ENCODE data around the gene CCR2.

CCR2 gene

DNA sequence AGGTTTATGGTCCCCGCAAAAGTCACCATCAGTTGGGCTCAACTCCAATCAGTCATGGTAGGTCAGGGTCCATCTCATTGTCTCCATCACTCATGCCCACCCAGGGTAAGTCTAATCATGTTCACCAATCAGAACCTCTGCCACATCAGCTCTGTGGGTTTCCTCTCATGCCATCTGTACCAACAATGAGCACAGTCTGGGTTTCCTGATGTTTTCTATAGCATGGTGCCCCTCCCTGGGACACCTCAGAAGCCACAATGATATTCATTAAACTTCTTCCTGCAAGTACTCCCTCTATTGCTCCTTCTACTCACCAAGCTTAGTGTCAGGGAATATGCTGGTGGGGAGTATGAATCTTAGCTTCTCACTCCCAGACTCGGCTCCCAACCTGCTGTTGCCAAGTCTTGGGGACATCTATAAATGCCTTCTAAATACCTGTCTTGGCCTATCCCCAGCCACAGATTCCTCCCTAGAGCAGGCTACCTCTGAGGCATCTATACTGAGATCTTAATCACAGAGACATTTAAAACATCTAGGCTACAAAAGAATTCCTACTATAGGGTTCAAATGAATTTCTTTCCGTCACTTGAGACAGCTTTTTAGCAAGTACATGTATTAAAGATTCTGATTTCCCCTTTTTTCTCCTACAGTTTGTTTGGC, 5.0 kb upstream of the CCR2 start:
- Histone ChIP-seq H3K9ac (peak overlapping the region in 6 of 11 experiments; percentile 19 to 53 (median 45); a peak in 10 of 22 replicates), H3K27me3 (no peaks in the 10 kb centered on the region), H3K4me2 (peak overlapping the region; percentile 73 to 92 (median 86)), H3K4me1 (peaks cover 36 to 60% (median 48%) of the 10 kb centered on the region in 10 experiments), H4K20me1 (no peaks in the 10 kb centered on the region), H3K27ac (peak overlapping the region in 10 of 11 experiments; percentile 26 to 72 (median 65); a peak in 18 of 22 replicates), H3K9me3 (replicated peaks in 1 of 11) (peaks cover 16 to 30% (median 22%) of the 10 kb centered on the region in 11 experiments), H3K4me3 (peak overlapping the region in 5 of 10 experiments; percentile 1 to 37 (median 22); a peak in 1 of 20 replicates), H3K36me3 (no peaks in the 10 kb centered on the region)
- TF ChIP-seq Cebpa-rat (IDR thresholded peaks at IDR 0.05), result no peak

GRCh38 chr3:46349484-46350261, 4.2 kb upstream of the CCR2 start:
- H3K36me3 ChIP-seq, result no peaks in the 10 kb centered on the region
- TF ChIP-seq Cebpa-rat (IDR thresholded peaks at IDR 0.05), result peak in 2 of 11 experiments; percentile 20 to 23; a peak in 1 of 22 replicates
- peak overlapping the region; percentile 26 to 72 (median 62); a peak in 21 of 22 replicates for H3K27ac ChIP-seq

GRCh38 chr3:46350262-46350565, 3.7 kb upstream of the CCR2 start:
- Histone ChIP-seq H3K9me3 (replicated peaks in 1 of 11) (peaks cover 11 to 22% (median 18%) of the 10 kb centered on the region in 11 experiments), H3K4me1 (peaks cover 41 to 73% (median 56%) of the 10 kb centered on the region in 10 experiments), H4K20me1 (no peaks in the 10 kb centered on the region), H3K36me3 (no peaks in the 10 kb centered on the region), H3K27me3 (no peaks in the 10 kb centered on the region), H3K4me3 (peak overlapping the region in 6 of 10 experiments; percentile 5 to 36 (median 17); a peak in 7 of 20 replicates), H3K9ac (peak overlapping the region in 7 of 11 experiments; percentile 19 to 53 (median 46); a peak in 10 of 22 replicates), H3K27ac (peak overlapping the region; percentile 26 to 72 (median 62); a peak in 21 of 22 replicates), H3K4me2 (peak overlapping the region; percentile 73 to 92 (median 86))
- TF ChIP-seq Cebpa-rat (IDR thresholded peaks at IDR 0.05), result no peak

More at GRCh38 chr3:46349484-46350261, 4.2 kb upstream of the CCR2 start:
- Histone ChIP-seq H4K20me1 (no peaks in the 10 kb centered on the region), H3K4me3 (peak overlapping the region in 6 of 10 experiments; percentile 10 to 37 (median 26); a peak in 8 of 20 replicates), H3K27me3 (no peaks in the 10 kb centered on the region), H3K4me2 (peak overlapping the region; percentile 73 to 92 (median 86)), H3K9me3 (replicated peaks in 1 of 11) (peaks cover 14 to 24% (median 20%) of the 10 kb centered on the region in 11 experiments), H3K9ac (peak overlapping the region in 7 of 11 experiments; percentile 19 to 53 (median 46); a peak in 12 of 22 replicates), H3K4me1 (peaks cover 41 to 68% (median 54%) of the 10 kb centered on the region in 10 experiments)

- Histone ChIP-seq H3K4me3 (no peak overlapping the region), H3K27ac (no peak overlapping the region), H3K9ac (no peak overlapping the region), H3K36me3 (no peaks in the 10 kb centered on the region), H3K4me2 (peak overlapping the region; percentile 73 to 92 (median 86); a peak in 21 of 22 replicates), H3K27me3 (no peaks in the 10 kb centered on the region), H3K4me1 (peaks cover 41 to 87% (median 57%) of the 10 kb centered on the region in 10 experiments), H3K9me3 (replicated peaks in 1 of 11) (peaks cover 10 to 16% (median 12%) of the 10 kb centered on the region in 11 experiments), H4K20me1 (no peaks in the 10 kb centered on the region)
- TF ChIP-seq Cebpa-rat (IDR thresholded peaks at IDR 0.05), result no peak
Observed at GRCh38 chr3:46351646-46352045, 2.3 kb upstream of the CCR2 start.

DNA sequence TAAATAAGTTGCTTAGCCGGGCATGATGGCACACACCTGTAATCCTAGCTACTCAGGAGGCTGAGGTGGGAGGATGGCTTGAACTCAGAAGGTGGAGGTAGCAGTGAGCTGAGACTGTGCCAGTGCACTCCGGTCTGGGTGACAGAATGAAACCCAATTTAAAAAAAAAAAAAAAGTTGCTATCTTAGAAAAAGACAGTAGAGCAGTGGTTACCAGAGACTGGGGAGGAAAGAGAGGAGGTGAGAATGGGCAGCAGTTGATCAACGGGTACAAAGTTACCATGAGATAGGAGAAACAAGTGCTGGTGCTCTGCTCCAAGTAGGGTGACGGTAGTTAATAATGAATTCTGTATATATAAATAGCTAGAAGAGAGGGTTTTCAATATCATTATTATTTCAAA, 821 bp upstream of the CCR2 start:
- peaks cover 0 to 2% (median 0%) of the 10 kb centered on the region in 11 experiments; a peak in 4 of 22 replicates for H3K9me3 ChIP-seq (replicated peaks in 1 of 11)
- H3K36me3 ChIP-seq, result peaks cover 0 to 6% (median 0%) of the 10 kb centered on the region in 11 experiments; a peak in 4 of 22 replicates
- H4K20me1 ChIP-seq, result no peaks in the 10 kb centered on the region
- H3K4me2 ChIP-seq, result peak overlapping the region in 6 of 11 experiments; percentile 5 to 92 (median 78); a peak in 7 of 22 replicates
- H3K9ac ChIP-seq, result no peak overlapping the region
- no peak overlapping the region for H3K4me3 ChIP-seq
- H3K27me3 ChIP-seq, result no peaks in the 10 kb centered on the region
- peaks cover 41 to 95% (median 57%) of the 10 kb centered on the region in 10 experiments for H3K4me1 ChIP-seq
- TF ChIP-seq Cebpa-rat (IDR thresholded peaks at IDR 0.05), result no peak
- H3K27ac ChIP-seq, result no peak overlapping the region

DNA sequence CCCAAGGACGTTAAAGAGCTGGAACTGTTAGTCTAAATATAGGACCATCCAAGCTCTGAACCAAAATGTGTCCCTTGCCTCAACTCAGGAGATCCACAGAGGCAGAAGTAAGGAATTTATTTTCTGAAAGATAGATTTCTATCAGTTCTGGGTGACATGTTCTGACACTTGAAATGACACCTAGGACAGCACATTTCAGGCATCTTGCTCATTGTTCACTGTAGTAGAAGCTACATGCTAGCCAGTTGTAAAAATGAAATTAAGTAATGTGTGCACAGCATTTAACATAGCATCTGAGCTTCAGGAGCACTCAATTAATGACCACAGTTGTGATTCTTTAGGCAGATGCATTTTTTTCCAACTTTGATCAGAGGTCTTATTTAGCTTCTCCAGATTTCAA, 567 bp downstream of the CCR2 start:
- no peaks in the 10 kb centered on the region for H3K9me3 ChIP-seq (replicated peaks in 1 of 11)
- peak overlapping the region in 10 of 11 experiments; percentile 20 to 92 (median 65); a peak in 19 of 22 replicates for H3K4me2 ChIP-seq
- peak overlapping the region in 3 of 10 experiments; percentile 17 to 59 (median 23); a peak in 7 of 20 replicates for H3K4me3 ChIP-seq
- H3K27me3 ChIP-seq, result no peaks in the 10 kb centered on the region
- H3K9ac ChIP-seq, result peak overlapping the region in 3 of 11 experiments; percentile 19 to 51 (median 38); a peak in 4 of 22 replicates
- TF ChIP-seq Cebpa-rat (IDR thresholded peaks at IDR 0.05), result no peak
- H3K4me1 ChIP-seq, result peaks cover 32 to 91% (median 48%) of the 10 kb centered on the region in 10 experiments
- peak overlapping the region in 4 of 11 experiments; percentile 2 to 60 (median 33); a peak in 7 of 22 replicates for H3K27ac ChIP-seq
- no peaks in the 10 kb centered on the region for H4K20me1 ChIP-seq
- peaks cover 0 to 9% (median 0%) of the 10 kb centered on the region in 11 experiments; a peak in 4 of 22 replicates for H3K36me3 ChIP-seq

DNA sequence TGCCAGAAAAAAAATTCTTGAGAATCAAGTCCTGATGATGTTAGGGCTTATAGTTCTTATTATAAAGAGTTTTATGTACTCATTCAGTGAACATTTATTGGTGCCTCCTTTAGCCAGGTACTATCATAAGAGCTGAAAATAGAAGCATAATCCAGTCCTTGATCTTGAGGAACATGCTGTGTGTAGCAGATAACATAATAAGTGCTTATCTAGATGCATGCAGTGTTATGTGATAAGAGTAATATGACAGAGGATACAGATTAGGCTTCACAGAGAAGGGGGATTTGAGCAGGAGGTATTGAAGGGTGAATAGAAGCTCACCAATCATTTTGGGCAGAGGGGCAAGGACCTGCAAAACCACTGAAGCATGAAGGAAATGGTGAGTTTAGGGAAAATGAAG, 1.1 kb downstream of the CCR2 start:
- no peak for TF ChIP-seq Cebpa-rat (IDR thresholded peaks at IDR 0.05)
- no peaks in the 10 kb centered on the region for H4K20me1 ChIP-seq
- H3K4me2 ChIP-seq, result peak overlapping the region in 5 of 11 experiments; percentile 24 to 92 (median 84); a peak in 9 of 22 replicates
- H3K36me3 ChIP-seq, result peaks cover 0 to 9% (median 0%) of the 10 kb centered on the region in 11 experiments; a peak in 4 of 22 replicates
- no peaks in the 10 kb centered on the region for H3K27me3 ChIP-seq
- peak overlapping the region in 1 of 10 experiments; percentile 59; a peak in 1 of 20 replicates for H3K4me3 ChIP-seq
- H3K9me3 ChIP-seq (replicated peaks in 1 of 11), result no peaks in the 10 kb centered on the region
- peaks cover 30 to 91% (median 47%) of the 10 kb centered on the region in 10 experiments for H3K4me1 ChIP-seq
- no peak overlapping the region for H3K27ac ChIP-seq
- H3K9ac ChIP-seq, result no peak overlapping the region

GRCh38 chr3:46356276-46356675, 2.4 kb downstream of the CCR2 start:
- H3K9ac ChIP-seq, result no peak overlapping the region
- peaks cover 18 to 91% (median 43%) of the 10 kb centered on the region in 10 experiments for H3K4me1 ChIP-seq
- no peak overlapping the region for H3K4me3 ChIP-seq
- H3K27me3 ChIP-seq, result no peaks in the 10 kb centered on the region
- no peak overlapping the region for H3K27ac ChIP-seq
- H3K36me3 ChIP-seq, result peaks cover 0 to 9% (median 0%) of the 10 kb centered on the region in 11 experiments; a peak in 4 of 22 replicates
- H3K4me2 ChIP-seq, result peak overlapping the region in 5 of 11 experiments; percentile 24 to 92 (median 84); a peak in 7 of 22 replicates
- no peak for TF ChIP-seq Cebpa-rat (IDR thresholded peaks at IDR 0.05)
- H4K20me1 ChIP-seq, result no peaks in the 10 kb centered on the region
- no peaks in the 10 kb centered on the region for H3K9me3 ChIP-seq (replicated peaks in 1 of 11)

Measured in BLaER1 treated with 17β-estradiol and CSF1 and Interleukin-3, amounts not matched to agents 10 nM and 100 nM (cell line).